ENCODE data around the gene DOK5.
"Not testable (repeated sequence)": the region's sequence is repeated elsewhere in the genome, so short reads cannot be mapped to it uniquely, and the experiment has no call there.

DOK5 gene

DNA sequence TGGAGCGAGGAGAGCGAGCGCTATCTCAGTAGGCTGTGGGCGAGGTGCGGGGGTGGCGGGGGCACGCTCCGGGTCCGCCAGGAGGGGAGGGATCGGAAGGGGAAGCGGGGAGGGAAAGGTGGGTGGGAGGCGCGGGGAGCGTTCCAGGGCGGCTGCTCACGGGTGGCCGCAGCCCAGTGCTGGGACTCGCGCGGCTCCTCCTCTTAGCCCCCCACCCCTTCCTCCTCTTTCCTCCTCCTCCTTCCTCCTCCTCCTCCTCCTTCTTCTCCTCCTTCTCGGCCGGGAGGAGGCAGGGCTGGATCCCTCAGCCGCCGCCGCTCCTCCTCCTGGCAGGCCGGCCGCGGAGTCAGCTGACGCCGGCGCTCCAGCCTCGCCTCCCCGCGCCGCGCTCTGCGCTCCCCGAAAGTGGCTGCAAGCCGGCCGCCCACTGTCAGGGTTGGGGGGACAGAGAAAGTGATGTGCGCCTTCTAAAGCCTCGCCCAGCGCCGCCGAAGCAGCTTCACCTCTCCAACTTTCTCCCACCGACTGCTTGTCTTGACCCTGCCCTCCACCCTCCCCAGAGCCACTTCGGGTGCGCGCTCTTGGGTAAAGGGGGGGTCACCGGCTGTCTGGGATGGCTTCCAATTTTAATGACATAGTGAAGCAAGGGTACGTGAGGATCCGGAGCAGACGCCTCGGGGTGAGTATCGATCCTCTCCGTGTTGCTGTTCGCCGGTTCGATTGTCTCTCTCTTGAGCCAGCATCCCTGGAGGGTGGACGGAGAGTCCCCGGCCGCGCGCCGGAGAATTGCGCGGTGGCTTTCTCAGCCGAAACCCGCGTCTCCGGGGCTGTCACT, at the start of gene DOK5:
DOK5 (plus strand) TSS at position 260 of the 835 bp plus-strand sequence; CDS start at position 614, 354 bp downstream.
- DNase-seq: no peak

DNA sequence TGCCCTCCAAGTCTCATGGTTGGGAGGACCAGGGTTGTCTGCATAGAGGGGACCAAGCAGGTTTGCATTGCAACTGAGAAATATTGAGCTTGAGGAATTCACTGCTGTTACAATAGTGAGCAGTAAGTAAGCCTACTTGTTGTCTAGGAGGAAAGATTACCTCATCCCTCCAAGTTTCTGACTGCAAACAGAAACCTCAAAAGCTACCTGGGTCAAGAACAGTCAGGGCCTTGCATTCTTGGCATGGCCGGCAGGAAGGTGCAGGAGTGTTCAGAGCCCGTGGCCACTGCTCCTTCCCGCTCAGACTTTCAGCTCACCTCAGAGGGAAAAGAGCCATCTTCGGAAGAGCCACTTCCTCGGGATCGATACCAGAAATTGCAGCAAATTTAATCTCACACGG, 46.0 kb upstream of the DOK5 start:
- no peak for DNase-seq

DNA sequence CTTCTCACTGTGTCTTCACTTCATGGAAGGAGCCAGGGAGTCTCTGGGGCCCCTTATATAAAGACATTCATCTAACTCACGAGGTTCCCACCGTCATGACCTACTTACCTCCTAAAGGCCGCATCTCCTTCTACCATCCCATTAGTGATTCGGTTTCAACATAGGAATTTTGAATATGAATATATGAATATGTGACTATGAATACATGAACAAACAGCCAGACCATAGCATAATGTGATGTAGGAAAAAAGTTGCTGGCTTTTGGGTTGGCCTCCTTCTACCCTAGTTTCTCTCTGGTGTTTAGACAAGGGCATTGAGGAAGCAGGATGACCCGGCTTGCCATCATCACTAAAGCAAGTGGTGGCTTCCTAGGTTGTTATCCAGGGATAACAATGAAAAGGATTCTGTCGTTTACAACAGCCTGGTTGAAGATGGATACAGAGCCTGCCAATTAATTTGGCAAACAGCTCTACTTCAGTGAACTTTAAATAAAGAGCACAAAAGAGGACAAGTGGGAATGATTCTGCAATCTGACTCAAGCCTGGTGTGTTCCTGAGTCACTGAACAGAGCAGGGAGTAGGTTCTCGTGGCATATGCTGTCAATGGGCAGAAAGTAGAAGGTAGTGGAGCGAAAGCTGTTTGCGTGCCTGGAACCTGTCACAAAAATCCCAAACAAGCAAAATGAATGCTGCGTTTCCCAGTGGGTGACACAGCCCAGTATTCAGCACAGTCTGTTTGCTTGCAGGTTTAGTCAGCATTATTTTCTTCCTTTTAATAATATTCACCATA, 44.0 kb upstream of the DOK5 start:
- no peak for DNase-seq

DNA sequence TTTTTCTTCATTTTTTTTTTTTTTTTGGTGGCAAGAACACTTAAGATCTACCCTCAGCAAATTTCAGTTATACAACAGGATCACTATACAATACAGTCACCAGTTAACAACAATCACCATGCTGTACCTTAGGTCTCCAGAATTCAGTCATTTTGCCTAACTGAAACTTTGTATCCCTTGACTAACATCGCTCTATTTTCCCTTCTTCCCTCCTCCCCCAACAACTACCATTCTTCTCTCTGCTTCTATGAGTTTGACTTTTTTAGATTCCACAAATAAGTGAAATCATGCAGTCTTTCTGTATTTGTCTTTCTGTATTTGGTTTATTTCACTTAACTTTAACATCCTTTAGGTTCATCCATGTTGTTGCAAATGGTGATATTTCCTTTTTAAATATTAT, 42.4 kb upstream of the DOK5 start:
- DNase-seq: no peak

DNA sequence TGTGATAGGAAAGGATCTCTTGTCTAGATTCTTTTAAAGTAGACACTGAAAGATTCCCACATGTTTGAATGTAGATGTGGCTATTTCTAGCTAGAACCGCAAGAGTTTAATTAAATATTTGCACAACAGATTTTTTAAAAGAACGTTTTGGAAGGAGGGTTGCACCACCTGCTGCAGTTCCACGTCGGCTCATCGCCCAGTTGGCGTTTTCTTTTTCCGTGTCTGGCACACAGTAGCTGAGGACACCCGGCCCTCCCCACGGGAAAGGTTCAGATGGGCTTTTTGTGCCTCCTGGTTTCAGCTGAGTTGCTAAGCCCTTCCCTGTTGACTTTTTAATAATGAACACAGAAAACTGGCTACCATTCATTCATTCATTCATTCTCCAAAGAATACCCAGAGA, 41.8 kb upstream of the DOK5 start:
- no peak for DNase-seq

DNA sequence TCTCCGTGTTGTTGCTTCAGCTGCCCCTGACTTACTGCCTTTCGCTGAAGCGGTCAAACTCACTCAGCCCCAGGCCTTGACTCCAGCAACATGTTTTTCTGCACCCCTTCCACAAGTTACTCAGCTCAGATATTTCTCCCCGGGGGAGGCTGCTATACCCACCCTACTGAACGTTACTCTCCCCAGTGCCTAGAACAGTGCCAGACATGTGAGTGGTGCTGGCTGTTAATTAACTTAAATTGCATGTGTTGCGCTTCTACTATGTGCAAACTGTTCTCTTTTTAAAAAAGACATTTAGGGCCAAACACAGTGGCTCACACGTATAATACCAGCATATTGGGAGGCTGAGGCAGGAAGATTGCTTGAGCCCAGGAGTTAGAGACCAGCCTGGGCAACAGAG, 41.2 kb upstream of the DOK5 start:
- DNase-seq: no peak

DNA sequence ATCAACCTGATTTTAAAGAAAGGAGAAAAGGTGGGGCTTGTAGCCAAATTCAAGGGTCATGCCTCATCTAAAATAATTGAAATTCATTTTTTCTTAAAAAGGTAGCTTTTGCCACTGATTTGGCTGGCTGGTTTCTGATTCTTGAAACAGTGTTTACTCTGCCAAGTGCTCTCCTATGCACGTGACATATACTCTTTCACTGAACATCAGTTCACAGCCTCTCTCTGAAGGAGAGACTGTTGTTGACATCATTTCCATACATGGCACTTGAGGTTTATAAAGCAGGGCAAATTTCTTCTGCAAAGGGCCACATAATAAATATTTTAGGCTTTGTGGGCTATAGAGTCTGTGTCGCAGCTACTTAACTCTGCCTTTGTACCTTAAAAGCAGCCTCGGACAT, 40.4 kb upstream of the DOK5 start:
- DNase-seq: no peak

DNA sequence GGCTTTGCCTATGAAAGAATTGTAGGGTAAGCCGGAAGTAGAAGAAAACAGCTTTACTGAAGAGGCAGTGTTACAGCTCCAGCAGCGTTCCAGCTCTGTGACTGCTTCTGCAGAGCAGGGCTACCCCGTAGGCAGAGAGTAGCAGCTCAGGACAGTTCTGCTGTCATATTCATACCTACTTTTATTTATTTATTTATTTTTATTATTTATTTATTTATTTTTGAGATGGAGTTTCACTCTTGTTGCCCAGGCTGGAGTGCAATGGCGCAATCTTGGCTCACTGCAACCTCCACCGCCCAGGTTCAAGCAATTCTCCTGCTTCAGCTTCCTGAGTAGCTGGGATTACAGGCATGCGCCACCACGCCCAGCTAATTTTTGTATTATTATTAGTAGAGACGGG, 39.0 kb upstream of the DOK5 start:
- not testable (repeated sequence) for DNase-seq

DNA sequence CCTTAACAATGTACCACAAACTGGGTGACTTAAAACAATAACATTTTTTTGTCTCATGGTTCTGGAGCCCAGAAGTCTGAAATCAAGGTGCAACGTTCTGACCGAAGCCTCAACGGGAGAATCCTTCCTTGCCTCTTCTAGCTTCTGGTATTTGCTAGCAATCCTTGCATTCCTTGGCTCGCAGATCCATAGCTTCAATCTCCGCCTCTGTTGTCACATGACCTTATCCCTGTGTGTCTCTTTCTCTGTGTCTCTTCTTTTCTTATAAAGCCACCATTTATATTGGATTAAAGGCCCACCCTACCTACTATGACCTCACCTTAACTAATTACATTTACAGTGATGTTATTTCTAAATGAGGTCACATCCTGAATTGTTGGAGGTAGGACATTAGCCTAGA, 37.2 kb upstream of the DOK5 start:
- DNase-seq: no peak

DNA sequence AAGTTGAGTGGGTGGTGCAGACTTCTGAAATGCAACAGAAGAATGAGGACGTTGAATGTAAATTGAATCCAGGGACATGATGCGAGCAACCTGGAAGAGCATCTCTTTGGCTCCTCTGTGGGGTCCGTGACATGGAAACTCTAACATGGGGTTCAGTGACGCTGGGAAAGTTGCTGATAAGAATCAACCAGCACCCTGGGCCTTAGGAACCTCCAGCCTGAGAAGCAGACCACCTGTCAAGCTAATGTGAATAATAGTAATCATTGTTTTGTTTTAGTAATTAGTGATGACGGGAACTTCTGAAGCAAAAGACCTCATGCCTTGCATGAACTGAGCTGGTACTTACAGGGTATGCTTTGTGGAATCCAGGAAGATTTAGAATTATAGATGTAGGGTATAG, 25.2 kb upstream of the DOK5 start:
- no peak for DNase-seq

DNA sequence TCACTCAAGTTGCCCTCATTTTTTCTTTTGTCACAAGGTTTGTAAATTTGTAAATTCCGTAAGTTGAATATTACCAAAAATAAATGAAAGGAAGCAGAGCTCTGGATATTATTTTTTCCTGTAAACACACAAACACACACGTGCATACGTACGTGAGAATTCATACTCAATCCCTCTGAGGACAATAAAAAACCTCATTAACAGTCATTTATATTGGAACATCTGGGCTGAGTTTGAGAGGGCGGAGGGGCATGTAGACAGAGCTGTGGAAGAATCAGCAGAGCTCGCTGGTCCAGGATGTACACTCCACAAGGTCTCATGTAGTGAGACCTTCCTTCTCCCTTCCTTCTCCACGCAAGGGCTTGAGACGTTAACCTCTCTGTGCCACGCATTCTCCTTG, 24.2 kb upstream of the DOK5 start:
- DNase-seq: no peak

DNA sequence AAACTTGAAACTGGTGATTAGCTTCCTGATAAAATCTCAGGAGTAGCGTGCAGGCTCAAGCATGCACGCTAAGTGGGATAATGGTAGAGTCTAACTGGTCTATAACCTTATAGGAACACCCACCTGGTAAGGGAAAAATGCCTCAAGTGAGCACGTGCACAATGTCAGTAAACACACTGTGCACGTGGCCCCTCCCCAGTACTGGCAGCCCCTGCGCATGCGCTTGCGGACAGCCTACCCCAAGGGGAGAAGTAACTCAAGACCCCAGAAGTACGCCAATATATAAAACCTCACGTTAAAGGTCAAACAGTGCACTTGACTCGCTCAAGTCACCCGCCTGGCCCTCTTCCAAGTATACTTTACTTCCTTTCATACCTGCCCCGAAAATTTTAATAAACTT, 23.1 kb upstream of the DOK5 start:
- DNase-seq: no peak

DNA sequence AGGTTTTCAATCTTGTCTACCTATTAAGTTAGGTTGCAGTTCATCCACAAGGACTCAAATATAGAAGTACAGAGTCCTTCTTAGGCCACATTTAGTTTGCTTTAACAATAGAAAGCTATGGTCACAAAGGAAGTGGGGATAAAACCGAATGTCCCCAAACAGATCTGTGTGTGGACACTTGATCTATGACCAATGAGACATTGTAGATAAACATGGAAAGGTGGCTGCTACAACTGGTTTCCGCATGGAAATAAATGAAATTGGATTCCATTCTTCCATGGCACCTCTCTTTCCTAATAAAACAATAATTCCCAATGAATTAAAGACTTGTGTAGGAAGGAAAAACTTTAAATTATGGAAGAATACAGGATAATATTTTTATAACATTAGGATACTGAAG, 20.4 kb upstream of the DOK5 start:
- no peak for DNase-seq

DNA sequence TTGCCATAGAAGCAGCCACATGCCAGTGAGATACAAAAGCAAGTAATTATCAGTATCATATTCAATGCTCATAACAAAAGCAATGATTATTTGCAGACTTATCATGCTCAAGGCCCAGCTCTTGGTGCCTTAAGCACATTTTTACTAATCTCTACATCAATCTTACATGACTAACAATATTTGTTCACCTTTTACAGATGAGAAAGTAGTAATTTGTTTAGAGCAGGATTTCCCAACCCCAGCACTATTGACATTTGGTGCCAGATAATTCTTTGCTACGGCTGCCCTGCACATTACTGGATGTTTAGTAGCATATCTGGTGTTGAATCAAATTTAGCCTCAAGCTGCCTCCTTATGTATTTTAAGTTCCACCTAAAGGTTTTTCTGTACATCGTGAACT, 19.0 kb upstream of the DOK5 start:
- no peak for DNase-seq

DNA sequence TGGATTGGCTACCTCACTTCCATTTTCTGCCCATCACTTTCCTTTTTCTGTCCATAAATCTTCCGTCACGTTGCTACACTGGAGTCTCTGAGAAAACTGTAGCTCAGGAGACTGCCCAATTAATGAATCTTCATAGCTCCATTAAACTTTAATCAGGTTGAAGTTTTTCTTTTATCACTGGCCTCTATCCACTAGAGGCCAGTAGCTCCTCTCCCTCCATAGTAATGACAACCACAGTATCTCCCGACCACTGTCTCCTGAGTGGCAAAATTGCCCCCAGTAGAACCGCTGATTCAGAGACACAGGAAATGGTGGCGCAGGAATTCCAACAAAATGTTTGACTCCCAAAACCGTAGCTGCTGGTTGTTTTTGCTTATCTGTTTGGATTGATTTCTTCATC, 18.4 kb upstream of the DOK5 start:
- DNase-seq: no peak

DNA sequence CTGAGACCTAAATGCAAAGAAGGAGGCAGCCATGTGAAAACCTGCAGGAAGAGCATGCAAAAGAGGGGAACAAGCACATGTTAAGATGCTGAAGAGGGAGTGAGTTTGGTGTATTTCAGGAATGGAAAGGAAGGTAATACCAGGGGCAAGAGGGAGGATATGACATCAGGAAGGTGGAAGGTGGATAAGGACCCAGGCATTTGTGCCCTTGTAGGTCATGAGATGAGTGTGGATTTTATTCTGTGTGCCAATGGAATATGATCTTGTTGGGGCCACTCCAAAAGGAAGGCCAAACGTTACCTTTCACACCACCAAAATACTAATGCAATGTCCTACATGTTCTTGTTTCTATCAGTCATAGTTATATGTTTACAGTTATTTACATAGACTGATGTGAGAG, 17.2 kb upstream of the DOK5 start:
- no peak for DNase-seq

DNA sequence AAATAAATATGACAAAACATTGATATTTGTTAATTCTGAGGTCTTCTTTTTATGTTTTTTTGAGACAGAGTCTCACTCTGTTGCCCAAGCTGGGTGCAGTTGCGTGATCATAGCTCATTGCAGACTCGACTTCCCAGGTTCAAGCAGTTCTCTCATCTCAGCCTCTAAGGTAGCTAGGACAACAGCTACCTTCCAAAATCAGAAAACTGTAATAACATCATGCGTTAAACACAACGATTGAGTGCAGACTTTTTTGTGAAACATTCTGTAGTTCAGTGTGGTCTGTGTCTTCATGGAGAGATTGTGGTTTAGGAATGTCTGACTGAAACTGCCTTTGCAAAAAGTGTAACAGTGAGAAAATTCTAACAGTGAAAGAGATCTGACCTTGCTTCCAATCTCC, 16.1 kb upstream of the DOK5 start:
- DNase-seq: no peak

DNA sequence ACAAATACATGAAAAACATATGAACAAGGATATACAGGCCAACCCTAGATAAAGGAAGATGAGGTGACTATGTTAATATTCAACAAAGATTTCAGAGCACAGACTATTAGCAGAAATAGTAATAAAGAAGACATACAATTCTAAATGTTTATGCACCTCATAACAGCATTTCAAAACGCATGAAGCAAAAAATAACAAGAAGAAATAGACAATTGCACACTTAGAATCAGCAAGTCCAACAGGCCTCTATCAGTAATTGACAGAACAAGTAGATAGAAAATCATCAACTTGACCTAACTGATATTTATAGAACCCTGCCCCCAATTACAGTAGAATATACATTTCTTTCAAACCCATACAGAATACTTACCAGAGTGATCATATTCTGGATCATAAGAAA, 11.4 kb upstream of the DOK5 start:
- no peak for DNase-seq

DNA sequence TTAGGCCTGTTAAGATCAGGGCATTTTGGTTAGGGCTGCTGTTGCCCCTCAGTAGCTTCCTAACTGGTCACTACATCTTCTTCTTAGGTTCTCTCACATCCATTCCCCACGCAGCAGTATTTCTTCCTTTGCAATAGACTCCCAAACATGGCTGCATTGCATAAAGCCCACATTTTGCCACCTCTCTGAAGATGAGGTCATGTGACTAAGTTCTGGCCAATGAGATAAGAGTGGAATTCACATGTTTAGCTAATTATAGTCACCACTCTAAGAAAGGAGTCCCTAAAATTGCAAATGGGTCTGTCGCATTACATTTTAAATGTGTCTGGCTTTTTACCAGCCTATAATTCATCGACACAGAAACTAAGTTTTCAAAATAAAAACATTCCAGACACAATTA, 9.3 kb upstream of the DOK5 start:
- DNase-seq: no peak

DNA sequence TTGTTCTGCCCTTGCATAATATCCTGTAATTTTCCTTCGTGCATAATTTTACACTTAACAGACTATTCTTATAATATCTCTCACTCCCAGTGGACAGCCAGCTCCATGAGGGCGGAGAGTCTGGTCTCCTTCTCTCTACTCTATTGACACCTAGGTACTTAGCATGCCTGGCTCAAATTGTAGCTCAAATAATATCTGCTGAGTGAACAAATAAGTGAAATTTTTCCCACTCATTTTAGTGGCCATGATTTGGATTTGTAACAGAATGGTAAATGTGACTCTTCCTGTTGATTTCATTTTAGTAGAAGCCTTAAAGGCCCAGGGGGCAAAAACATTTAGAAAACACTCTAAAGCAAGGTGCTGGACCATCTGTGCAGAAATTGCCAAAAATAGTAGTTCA, 7.8 kb upstream of the DOK5 start:
- DNase-seq: no peak

DNA sequence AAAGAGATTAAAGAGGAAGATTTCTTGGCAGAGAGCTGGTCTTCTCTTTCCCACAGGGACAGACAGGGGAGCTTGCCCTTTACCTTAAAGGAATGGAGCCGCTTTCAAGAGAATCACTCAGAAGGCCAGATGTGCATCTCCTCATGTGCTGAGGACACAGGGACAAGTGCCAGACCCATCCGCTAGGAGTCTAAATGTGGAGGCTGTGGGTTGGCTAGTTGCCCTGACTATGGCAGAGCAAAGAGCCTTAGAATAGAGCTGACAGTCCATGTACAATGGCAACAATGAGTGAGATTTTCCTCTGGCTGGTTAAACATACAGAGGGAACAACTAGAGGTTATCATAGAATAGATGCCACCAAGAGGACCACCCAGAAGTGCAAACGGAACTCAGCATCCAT, 7.3 kb upstream of the DOK5 start:
- DNase-seq: no peak

DNA sequence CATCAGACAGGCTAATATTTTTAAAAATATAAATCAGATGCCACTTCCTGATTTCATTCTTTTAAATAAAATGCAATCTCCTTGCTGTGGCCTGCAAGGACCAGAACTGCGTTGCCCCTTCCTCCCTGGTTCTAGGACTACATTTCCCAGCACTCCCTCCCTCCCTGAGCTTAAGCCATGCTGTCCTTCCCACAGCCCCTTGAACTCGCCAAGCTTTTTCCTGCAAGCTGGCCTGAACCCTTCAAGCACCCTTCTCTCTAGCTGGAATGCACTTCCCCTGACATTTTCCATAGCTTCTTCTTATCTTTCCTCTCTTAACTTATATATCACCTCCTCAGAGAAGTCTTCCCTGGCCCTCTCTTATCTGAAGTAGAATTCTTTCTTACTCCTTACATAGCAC, 6.1 kb upstream of the DOK5 start:
- DNase-seq: no peak

DNA sequence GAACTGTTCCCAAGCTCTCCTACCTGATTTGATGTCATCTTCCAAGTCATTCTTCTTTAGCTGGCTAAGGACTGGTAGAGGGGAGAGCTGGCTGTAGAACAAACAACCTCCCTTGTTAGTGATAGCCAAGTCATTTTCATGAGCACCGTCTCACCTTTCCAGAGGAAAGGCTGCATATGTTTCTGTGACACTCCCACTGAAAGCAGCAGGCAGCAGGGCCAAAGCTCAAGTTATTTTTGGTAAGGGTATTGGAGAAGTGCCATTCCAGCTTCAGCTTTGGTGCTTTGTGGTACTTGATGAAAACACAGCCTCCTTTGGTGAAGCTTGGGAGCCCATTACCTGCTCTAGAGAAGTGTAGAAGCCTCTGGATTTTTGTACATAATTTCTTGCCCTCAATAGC, 5.4 kb upstream of the DOK5 start:
- DNase-seq: no peak

DNA sequence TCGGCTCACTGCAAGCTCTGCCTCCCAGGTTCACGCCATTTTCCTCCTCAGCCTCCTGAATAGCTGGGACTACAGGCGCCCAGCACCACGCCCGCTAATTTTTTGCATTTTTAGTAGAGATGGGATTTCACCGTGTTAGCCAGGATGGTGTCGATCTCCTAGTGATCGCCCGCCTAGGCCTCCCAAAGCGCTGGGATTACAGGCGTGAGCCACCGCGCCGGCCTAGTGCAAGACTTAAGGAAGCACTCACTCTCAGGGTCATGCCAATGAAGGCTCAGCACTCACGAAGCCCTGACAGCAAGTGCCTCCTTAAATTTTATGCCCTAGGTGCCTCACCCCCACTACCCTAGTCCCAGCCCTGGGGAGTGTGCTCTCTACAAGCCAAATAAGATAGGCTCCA, 4.7 kb upstream of the DOK5 start:
- DNase-seq: no peak

DNA sequence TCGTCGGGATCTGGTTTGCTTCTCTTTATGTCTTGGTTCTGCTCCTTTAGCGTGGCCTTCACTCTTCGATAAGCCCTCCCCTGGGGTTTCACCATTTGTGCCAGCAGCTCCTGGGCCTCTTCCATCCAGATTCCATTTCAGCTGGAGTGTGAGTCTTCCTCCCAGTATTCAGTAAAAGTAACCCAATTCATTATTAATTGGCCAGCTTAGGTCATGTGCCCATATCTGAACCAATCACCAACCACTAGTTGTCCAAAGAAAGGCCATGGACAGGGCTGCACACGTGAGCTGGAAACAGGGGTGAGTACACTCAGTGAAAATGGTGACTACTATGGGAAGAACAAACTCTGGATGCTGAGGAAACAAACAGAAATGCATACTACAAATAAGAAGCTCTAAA, 2.8 kb upstream of the DOK5 start:
- no peak for DNase-seq
